Measurements from ENCODE around the gene FCGR1A.
"Not testable (repeated sequence)": the region's sequence is repeated elsewhere in the genome, so short reads cannot be mapped to it uniquely, and the experiment has no call there.

The FCGR1A gene

DNA sequence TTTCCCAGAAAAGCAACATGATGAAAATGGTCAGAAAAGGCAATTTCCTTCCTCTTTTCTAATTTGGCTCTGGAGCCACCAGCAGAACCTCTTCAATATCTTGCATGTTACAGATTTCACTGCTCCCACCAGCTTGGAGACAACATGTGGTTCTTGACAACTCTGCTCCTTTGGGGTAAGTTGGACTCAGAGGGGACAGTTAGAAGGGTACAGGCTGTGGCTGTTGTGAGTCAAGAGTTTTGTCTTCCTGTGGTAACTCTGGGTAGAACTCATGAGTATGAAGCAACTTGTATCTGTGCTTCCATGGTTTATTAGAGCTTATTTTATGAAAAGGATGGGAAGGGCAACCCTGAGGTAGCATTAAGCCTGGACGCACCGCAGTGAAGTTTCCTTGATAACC lies at the start of gene FCGR1A:
Gene FCGR1A, plus strand, starts transcription at position 95 of the 400 bp plus-strand sequence. Its CDS starts 50 bp downstream, at position 145.
- DNase-seq (ENCODE audit: low read depth) = not testable (repeated sequence)

DNA sequence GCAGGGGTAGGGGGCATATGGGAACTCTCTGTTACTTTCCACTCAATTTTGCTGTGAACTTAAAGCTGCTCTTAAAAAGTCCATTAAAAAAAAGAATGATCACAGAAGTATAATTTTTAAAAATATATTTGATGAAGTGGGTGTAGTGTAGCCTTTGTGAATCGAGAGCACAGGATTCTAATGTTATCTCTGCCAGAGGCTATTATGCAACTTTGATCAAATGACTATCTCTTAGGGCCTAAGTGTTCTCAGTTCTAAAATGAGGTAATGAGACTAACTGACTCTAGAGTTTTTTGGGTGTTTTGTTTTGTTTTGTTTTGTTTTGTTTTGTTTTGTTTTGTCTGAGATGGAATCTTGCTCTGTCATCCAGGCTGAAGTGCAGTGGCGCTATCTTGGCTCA lies 49.7 kb upstream of the FCGR1A start:
- not testable (repeated sequence) for DNase-seq (ENCODE audit: low read depth)

DNA sequence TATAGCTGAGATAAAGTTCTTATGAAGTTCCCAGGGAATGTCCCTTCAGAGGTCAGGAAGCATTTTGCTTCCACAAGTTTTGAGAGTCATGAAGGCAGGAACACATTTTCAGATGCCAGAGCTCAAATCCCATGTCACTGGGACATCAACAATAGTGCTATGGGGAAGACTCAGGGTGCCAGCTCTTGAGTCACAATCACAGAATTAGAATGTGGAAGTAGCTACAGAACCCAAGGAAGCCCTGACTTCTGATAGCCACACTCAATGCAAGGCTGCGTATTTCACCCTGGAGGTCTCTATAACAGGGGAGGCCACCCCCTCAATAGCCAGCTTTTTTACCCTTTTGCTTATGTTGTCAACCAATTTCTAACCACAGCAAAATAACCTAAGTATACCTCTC lies 47.8 kb upstream of the FCGR1A start:
- DNase-seq (ENCODE audit: low read depth) = not testable (repeated sequence)

DNA sequence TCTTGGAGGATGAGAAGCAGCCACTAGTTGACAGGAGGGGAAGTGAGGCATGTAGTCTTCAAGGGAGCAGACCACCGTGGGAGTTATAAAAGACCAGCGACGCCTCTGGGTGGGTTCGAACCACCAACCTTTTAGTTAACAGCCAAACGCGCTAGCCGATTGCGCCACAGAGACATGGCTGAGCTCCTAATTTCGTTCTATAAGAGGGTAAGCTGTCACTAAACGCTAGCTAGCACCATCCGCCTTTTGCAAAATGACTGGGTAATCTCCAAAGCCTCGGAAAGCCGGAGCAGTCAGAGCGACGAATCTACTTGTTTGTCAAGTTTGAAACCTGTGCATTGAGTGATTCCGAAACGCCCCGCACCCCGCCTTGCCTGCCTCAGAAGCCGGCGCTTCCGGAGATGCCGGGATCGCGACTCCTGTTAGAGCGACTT lies 42.3 kb upstream of the FCGR1A start:
- DNase-seq (ENCODE audit: low read depth) = not testable (repeated sequence)

DNA sequence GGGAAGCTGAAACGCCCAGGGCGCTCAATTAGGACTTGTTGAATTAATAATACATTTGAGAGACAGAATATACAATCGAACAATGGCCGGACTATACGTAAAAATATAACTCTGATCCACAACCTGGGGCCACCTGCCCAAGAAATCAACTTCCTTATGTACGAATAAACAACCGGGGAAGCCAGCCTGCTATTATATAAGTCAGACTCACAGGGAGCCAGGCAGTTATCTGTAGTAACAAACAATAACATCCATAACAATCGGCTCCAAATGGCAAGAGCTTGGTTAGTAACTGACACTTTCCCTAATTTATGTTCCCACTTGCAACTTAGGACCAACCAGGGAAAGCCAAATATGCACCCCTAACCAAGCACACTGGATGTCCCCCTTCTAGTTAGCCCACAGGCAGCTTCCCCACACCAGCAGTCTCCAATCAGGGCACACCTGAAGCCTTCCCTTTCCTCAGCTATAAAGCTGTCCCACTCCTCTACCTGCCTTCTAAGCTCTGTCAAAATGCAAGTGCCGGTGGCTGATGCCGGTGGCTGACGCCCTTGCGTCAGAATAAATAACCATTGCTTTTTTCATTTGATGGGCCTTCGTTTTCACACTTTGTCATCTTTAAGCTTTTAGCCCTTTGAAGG lies 41.8 kb upstream of the FCGR1A start:
- not testable (repeated sequence) for DNase-seq (ENCODE audit: low read depth)

DNA sequence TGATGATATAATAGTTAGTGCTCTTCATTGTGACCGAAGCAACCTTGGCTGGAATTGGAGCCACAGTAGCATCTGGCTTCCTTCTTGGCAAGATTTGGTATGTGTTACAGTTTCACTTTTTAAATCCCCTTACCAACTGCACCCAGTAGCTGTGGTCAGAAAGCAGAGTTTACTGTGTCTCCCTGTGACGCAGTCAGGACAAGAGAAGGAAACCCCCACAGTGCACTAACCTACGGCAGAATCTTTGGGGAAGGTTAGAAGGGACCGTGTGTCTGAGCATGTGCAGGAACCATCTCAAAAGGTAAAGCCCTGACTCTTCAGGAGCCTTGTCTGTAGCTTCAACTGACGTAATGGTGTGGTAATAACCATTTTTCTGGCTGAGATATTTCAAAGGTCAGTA lies 40.6 kb upstream of the FCGR1A start:
- not testable (repeated sequence) for DNase-seq (ENCODE audit: low read depth)

DNA sequence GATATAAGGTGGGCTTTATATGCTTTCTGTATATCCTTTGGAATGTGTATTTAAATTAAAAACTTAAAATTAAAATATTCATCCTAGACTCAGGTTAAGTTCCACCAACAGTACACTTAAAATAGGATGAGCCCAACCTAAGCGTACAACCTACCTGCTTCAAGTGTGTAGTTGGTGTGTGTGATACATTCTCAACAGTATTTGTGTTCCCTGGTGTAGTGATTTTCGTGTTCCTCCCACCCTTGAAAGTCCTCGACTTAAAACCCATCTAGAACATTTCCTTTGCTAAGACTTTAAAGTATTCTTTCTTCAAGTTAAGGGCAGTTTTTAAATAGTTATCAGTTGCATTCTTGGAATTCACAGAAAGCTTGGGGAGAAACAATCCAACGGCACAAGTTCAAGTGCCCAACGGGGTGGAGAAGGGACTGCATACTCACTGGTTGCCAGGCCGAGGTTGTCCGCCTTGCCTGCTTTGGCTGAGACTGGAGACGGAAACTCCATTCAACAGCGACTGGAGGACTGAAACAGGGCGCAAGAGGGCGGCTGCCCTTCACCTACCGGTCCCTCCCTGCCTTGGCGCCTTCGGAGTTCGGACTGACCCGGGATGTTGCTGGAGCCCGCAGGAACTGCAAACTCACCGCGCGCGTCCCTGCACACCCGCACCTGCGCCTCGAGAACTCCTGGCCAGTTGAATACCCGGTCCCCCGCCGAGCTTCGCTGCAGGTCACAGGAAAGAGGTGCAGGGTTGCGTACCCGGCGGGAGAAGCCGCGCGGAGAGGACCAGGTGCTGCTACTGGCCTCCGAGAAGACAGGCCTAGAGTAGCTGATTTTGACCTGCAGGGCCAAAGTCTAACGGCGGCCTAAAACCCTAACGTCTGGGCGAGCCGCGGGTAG lies 35.8 kb upstream of the FCGR1A start:
- DNase-seq (ENCODE audit: low read depth) = not testable (repeated sequence)

DNA sequence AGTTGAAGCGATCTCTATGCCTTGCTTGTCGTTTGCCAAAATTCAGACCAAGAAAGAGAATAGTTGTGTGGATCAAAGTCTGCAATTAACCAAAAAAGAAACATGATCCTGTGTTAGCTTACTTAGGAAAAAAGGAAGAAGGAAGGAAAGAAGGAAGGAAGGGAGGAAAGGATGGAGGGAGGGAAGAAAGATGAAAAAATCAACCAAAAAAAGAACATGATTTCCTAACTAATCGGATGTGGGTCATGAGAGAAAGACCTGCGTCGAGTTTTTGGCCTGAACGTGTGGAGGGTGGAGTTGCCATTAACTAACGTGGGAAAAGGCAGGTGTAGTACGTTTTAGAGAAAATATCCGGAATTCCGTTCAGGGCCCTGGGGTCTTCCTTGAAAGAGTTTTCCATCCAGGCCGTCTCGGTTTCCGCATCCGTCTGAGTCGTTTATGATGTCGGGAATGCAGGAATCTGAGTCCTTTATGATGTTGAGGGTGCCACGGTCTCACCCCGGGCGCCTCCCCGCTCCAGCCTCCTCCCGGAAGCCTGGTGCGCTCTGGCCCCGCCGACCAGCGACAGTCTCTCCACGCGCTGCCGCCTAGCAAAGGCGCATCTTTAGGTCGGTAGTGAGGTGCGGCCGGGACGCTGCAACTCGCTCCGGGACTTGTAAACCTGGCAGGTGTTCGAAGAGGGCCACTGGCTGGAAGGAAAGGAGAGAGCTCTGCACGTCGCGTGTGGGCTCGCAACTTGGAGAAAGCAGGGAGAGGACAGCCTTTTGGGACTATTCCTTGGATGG lies 34.9 kb upstream of the FCGR1A start:
- DNase-seq (ENCODE audit: low read depth) = not testable (repeated sequence)

DNA sequence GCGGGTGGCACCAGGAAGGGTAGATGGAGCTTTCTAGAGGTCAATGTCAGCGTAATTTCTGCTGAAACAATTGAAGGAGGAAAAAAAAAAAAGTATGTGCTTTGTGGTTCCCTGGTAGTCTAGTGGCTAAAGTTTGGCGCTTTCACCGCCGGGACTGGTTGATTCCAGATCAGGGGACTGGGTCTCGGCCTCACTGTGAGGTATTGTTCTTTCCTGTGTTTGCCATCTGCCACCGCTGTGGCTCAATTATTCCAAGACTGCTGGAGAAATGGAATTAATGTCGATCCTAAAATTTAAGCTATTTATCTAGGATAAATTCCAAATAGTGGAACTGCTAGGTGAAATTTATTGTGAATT lies 34.4 kb upstream of the FCGR1A start:
- not testable (repeated sequence) for DNase-seq (ENCODE audit: low read depth)

DNA sequence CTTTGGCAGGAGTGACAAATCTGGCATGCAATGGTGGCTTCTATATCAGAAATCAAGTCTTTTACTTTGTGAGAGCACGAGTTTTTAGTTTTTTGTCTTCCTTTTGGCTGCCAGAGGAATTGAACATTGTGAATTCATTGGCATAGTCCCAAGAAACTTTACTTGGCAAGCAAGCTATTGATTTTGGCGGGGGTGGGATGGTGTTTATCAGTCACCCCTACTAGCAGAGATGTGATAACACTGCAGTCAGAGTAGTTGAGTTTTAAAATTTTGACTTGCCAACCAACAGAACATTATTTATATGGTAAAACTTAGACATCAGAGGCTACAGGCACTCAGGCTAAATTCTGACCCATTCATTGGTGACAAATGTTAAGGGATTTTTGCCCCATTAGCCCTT lies 31.9 kb upstream of the FCGR1A start:
- DNase-seq (ENCODE audit: low read depth) = not testable (repeated sequence)

DNA sequence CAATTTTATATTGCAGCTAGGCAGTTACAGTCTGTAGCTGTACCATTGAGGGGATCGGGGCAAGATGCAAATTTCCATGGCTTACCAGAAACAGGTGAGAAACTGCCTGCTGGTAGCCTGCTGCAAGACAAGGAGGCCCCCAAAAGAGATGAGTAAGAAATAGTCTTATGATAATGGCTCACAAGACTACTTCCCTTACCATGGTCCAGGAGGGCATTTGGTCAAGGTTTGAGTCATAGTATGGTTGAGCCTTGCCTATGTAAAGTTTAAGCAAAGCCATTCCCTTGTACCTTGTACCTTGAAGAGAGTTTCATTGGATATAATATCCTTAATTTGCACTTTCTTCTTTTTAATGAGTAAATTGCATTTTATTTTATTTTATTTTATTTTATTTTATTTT lies 30.3 kb upstream of the FCGR1A start:
- DNase-seq (ENCODE audit: low read depth) = not testable (repeated sequence)

DNA sequence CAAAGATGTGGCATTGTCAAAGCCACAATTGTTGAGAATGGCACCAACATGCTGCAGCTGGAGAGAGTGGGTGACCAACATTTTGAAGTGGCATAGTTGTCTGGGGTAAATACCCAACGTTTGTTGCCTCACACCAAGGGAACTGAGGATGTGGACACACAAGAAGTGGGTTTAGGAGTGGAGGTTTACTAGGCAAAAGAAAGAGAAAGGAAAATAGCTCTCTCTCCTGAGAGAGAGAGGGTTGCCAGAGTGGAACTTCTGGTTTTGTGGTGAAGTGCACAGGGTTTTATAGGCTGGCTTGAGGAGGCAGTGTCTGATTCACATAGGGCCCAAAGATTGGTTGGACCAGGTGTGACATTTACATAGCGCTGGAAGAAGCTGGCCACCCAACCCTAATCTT lies 29.0 kb upstream of the FCGR1A start:
- DNase-seq (ENCODE audit: low read depth) = not testable (repeated sequence)

DNA sequence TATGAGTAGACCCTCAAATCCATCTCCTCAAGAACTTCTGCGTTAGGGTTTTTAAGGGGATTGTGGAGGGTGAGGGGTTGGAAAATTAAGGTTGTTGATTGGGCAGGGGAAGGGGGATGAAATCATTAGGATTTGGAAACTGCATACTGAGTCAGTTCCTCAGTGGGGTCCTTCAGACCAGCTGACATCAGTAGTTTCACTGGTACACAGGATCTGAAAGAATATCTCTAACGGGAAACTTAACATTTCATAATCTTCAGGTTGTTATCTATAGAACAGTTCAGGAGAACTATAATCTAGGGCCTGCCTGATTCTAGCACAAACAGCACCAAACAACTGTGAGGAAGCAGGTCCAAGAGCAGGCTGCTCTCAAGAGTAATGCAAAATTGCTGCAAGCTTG lies 27.2 kb upstream of the FCGR1A start:
- DNase-seq (ENCODE audit: low read depth) = not testable (repeated sequence)

DNA sequence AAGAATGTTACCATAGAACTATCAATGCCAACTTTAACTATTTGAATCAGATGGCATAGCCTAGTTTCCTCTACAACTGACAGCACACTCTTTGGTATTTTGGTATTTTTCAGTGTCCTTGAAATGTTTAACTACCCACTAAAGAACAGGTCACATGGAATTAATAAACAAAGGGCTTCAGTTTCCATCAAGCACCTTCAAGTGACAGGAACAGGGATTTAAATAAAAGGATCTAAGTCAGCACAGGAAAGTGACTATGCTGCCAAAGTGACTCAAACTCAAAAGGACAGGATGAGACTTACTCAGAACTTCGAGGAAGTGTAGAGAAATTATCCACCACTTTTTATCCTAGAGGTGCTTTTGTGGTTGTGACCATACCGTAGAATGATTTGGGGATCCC lies 20.2 kb upstream of the FCGR1A start:
- DNase-seq (ENCODE audit: low read depth) = not testable (repeated sequence)

DNA sequence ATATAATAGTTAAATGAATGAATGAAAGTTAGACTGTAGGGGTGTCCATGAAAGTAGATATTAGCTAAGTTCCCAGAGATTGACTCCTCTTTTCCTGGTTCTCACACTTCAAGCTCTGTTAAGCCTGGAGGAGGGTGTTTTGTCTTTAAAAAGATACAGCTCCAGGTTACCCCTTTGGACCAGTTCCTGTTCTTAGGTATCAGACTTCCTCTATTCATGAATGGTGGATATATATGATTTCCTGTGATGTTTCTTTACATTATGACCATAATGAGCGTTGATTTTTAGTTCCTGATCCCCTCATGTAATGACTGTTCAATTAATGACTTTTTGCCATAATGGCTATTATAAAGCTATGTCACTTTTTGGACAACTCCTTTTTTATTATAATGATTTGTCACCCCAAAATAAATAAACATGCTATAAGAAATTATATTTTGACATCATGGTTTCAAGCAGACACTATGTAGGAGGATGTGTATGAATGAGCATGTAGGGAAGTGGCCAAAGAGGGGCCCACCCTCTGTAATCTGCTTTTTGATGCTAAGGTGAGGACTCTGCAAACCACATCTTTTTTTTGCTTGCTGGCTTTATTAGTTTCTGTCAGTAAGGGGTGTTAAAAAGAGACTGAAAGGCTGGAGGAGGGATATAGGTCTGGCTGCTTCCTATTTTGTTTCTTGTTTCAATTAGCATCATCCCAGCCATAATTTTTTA lies 18.2 kb upstream of the FCGR1A start:
- not testable (repeated sequence) for DNase-seq (ENCODE audit: low read depth)

DNA sequence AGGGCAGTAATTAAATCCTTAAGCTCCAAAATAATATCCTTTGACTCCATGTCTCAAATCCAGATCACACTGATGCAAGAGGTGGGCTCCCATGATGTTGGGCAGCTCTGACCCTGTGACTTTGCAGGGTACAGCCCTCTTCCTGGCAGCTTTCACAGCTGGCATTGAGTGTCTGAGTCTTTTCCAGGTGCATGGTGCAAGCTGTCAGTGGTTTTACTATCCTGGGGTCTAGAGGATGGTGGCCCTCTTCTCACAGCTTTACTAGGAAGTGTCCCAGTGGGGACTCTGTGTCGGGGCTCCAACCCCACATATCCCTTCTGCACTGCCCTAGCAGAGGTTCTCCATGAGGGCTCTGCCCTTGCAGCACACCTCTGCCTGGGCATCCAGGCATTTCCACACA lies 16.3 kb upstream of the FCGR1A start:
- not testable (repeated sequence) for DNase-seq (ENCODE audit: low read depth)

DNA sequence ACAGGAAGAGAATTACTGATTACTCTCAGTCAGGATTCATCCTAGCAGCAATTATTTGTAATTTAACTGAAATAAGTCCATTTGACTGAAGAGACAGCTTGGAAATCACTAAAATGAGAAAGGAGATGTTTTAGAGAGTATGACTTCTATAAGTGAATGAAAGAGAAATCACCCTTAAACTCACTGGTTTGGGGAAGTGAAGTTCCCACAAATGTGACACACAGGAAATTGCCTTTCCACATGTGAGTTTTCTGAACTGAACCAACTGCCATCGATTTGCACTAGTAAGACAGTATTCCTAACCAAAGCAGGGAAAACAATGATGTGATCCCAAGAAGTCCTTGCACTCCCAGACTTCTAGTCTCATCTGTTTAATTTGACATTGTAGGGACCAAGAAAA lies 13.3 kb upstream of the FCGR1A start:
- DNase-seq (ENCODE audit: low read depth) = not testable (repeated sequence)

DNA sequence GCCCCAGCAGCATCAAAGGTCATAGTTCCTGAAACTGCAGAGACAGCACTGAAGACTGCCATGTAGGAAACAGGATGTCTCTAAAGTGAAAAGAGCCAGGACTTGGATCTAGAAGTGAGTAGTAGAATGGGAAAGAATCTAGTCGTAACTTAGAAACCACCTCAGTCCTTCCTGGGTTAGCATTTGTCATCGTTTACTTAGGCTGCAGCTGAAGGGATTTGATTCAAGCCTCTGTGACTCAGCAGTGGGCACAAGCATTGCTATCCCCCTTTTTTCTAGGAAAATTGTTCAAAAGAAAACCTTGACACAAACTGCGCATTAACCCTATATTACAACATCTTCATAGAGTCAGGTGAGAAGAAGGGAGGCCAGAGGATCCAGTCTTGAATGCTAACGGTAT lies 11.8 kb upstream of the FCGR1A start:
- DNase-seq (ENCODE audit: low read depth) = not testable (repeated sequence)

DNA sequence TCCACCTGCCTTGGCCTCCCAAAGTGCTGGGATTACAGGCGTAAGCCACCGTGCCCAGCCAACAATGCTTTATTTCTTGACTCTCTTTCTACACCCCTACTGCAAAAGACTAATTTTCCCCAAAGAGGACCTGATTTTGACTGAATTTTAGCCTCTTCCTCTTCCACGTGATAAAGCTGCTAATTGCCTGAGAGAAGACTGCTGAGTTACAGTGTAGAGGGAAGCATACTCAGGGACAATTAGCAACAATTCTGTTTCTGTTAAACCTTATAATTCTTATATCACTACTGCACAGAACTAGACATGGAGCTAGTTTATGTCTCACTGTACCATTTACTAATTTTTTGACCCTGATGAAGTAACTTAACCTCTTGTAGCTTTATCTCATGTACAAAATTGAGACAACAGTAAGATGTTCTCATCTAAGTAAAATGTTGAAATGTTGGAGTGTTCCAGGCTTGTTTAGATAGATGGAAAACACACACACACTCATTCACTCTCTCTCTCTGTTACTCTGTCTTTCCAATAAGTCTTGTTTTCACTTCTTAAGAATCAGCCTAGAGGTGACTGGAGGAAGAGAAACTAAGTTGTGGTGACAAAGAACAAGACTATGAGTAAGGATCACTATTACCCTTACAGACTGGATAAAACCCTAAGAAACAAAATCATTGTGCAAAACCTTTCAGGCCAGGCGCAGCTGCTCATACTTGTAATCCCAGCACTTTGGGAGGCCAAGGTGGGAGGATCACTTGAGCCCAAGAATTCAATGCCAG lies 10.7 kb upstream of the FCGR1A start:
- not testable (repeated sequence) for DNase-seq (ENCODE audit: low read depth)

DNA sequence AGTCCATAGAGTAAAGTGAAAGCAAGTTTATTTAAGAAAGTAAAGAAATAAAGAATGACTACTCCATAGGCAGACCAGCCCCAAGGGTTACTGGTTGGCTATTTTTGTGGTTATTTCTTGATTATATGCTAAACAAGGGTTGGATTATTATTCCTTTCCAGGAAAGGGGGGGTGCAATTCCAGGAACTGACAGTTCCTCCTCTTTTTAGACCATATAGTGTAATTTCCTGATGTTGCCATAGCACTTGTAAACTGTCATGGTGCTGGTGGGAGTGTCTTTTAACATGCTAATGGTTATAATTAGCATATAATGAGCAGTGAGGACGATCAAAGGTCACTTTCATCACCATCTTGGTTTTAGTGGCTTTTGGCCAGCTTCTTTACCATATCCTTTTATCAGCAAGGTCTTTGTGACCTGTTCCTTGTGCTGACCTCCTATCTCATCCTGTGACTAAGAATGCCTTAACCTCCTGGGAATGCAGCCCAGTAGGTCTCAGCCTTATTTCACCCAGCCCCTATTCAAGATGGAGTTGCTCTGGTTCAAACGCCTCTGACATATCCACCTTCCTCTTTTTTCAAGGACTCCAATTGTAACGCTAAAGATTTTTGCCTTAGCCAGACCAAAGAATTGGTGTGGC lies 6.9 kb upstream of the FCGR1A start:
- DNase-seq (ENCODE audit: low read depth) = not testable (repeated sequence)
